LoVo (cell line): ENCODE data around the gene ELOA.
"Not testable (repeated sequence)": the region's sequence is repeated elsewhere in the genome, so short reads cannot be mapped to it uniquely, and the experiment has no call there.

Source experiments
- DNase-seq: peaks from one replicate; pipeline ENCODE4 v3.0.0-alpha.2; 2016; ENCODE audit warnings: low spot score

ELOA gene

DNA sequence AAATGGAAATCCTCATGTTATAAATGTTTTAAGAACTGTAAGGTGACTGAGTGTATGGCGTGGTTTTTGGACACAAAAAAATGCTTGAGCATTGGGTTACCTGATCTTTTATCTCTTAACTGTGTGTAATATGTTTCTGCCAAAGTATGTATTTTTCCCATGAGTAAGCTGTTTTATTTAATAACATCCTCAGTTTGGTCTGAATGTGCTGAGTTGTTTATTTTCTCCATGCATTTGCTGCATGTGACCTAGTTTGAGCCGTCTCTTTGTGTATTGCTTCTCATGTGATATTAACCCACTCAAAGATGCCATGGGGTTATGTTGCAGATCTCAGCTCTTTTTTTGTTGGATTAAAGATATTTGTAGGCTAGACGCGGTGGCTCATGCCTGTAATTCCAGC, 41.6 kb downstream of the ELOA start:
- no peak for DNase-seq

DNA sequence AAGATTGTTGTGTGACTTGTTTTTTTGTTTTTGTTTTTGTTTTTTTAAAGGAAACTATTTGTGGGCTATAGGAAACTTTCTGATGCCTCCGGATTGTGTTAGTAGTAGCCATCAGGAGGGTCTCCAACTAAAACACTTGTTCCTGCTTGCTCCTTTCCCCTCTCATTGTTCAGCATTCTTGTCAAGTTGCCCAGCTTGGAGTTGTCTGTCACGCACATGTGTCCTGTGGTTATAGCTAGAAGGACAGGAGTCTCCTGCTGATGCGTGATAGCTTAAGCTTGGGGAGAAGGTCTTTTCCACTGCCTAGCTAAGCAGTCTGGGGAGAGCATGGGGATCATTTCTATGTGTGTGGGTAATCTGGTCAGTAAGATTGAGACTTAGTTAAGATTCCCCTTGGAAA, 44.4 kb downstream of the ELOA start:
- DNase-seq, result no peak

DNA sequence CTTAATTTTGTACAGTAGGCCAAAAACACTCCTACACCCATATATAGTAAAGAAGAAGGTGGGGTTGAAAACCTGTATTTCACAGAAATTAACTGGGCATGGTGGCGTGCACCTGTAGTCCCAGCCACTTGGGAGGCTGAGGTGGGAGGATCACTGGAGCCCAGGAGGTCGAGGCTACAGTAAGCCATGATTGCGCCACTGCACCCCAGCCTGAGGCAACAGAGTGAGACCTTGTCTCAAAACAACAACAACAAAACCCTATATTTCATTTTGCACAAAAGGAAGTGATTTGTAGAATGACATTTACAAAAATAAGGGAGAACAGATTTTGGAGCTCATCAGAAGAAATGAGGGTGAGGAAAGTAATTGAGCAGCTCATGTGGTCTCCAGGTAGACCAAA, 45.4 kb downstream of the ELOA start:
- DNase-seq, result no peak

DNA sequence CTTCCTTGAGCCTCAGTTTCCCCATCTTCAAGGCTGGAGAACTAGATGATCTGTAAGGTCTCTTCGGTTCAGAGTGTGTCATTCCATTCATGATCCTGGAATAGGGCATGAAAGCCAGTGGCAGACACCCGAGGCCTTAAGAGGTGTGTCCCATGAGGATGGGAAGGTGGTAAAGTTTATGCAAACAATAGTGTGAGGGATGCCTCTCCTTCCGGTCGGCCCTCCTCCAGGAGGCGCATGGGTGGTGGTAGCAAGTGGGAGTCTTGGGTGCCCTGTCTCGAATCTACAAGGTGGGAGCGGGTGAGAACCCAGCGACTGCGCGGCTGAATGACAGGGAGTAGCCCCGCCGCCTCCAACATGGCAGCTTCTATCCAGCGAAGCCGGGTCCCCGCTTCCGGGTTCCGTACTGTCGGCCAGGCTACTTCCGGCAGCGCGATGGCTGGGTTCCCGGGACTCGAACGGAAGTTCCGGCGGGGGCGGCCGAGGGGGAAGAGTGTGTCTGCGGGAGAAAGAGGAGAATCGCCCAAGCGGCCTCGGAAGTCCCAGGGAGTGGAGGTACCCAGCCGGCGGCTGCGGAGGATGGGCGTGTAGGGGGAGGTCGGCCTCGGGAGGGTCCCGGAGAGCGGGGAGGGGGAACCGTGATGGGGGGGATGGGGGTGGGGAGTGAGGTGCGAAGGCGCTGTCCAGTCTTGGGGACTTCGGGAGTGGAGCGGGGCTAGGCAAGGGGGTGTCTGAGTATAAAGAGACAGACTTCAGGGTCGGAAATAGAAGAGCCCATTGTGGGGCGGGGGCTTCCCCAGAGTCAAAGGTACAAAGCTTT, 47.6 kb downstream of the ELOA start, which contains the start of gene LYPLA2:
Gene LYPLA2, plus strand, starts transcription at position 450 of the 820 bp plus-strand sequence. CDS start 1,538 bp downstream, outside the sequence.
- DNase-seq, result peak; percentile 91

DNA sequence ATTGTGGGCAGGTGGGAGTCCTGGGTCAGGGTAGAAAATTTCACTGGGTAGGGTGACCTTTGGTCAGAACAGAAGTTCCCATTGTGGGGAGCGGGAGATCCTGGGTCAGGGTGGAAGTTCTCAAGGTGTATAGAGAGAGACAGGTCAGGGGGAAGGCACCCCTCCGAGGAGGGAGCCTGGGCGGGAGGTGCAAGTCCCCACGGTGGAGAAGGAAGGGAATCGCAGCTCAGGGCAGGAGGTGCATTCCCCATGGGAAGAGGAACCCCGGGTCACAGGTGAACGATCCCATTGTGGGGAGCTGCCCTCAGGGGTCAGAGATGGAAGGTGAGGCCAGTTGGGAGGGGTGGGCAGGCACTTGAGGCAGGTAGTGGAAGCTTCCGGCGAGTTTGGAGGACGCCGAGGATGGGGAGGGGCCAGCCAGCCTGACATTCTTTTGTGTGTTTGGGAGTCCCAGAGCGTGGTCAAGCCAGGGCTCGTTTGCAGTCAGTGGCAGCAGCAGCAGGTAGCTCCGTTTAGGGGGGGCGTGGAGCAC, 48.3 kb downstream of the ELOA start:
- peak; percentile 53 for DNase-seq

DNA sequence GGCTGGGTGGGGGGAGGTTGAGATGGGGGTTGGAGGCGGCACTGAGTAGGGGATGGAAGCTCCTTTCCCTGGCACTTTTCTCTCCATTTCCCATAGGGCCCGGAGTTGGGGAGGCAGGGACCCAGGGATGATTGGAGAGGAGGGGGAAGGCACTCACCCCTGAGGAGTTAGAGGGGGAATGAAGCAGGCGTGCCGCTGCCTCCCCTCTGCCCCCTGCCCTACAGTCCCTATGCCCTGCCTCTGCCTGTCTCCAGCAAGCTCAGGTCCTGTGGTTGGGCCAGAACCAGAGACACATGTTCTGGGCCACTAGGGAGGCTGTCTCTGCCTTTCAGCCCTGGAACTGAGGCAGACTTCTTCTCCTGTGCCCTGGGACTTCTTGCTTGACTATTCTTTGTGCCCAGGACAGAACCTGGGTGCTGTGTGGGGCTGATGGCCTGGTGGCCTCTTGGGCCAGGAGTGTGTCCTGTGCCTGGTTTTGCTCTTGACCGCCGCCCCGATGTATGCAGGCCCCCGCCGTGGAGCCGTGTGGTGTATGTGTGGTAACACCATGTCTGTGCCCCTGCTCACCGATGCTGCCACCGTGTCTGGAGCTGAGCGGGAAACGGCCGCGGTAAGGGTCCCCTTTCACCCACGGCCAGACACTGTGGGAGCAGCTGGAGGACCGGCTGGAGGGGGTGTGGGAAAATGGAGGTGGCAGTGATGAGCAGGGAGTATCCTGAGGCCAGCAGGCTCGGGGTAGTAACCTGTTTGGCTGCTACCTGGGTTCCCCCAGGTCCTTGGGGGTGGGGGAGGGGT, 49.1 kb downstream of the ELOA start:
- no peak for DNase-seq

DNA sequence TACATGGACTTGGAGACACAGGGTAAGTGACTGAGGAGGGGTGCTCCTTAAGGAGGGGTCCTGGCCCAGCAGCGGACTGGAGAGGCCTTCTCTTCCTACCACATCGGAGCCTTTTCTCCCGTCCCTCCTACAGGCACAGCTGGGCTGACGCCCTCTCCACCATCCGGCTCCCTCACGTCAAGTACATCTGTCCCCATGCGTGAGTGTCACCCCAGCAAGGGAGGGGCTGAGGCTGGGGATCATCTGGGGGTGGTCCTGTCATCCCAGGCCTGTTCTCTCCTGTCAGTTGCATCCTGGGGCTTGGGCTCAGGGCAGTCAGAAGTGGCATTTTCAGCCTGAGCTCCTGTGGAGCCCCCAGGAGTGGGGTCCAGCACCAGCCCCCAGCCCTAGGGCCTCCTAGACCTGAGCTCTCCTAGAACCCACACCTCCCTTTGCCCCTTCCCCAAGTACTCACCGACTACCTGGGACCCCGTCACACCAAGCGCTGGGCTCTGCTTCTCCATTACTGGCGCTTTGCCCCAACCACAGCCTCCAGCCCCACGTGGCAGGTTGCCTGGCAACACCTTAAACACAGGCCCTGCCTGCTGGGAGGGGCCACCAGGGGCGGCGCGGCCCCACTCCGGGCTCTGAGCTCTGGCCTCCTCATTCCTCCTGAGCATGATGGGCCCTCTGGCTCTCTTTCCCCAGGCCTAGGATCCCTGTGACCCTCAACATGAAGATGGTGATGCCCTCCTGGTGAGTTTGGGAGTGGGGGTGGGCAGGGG, 49.9 kb downstream of the ELOA start:
- DNase-seq, result no peak

DNA sequence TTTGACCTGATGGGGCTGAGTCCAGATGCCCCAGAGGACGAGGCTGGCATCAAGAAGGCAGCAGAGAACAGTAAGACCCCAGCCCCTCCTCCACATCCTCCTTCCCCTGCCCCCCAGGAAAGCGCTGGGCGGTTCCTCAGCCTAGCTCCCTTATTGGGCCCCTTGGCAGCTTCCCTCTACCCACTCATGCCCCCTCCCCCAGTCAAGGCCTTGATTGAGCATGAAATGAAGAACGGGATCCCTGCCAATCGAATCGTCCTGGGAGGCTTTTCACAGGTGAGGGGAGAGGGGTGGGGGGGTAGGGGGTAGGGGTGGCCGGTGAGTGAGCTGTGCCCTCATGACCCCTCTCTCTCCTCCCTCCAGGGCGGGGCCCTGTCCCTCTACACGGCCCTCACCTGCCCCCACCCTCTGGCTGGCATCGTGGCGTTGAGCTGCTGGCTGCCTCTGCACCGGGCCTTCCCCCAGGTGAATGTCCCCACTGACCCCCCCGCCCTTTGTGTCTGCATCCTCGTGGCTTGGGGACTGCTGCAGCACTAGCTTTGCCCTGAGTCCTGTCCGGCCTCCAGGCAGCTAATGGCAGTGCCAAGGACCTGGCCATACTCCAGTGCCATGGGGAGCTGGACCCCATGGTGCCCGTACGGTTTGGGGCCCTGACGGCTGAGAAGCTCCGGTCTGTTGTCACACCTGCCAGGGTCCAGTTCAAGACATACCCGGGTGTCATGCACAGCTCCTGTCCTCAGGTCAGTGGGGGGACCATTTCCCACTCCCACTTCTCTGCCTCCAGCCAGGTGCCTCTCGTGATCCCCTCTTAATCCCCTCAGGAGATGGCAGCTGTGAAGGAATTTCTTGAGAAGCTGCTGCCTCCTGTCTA, 50.8 kb downstream of the ELOA start:
- no peak for DNase-seq

DNA sequence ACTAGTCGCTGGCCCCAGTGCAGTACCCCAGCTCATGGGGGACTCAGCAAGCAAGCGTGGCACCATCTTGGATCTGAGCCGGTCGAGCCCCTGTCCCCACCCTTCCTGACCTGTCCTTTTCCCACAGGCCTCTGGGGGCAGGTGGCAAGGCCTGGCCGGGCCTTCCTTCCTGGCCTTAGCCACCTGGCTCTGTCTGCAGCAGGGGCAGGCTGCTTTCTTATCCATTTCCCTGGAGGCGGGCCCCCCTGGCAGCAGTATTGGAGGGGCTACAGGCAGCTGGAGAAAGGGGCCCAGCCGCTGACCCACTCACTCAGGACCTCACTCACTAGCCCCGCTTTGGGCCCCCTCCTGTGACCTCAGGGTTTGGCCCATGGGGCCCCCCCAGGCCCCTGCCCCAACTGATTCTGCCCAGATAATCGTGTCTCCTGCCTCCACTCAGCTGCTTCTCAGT, 51.5 kb downstream of the ELOA start:
- DNase-seq, result not testable (repeated sequence)

DNA sequence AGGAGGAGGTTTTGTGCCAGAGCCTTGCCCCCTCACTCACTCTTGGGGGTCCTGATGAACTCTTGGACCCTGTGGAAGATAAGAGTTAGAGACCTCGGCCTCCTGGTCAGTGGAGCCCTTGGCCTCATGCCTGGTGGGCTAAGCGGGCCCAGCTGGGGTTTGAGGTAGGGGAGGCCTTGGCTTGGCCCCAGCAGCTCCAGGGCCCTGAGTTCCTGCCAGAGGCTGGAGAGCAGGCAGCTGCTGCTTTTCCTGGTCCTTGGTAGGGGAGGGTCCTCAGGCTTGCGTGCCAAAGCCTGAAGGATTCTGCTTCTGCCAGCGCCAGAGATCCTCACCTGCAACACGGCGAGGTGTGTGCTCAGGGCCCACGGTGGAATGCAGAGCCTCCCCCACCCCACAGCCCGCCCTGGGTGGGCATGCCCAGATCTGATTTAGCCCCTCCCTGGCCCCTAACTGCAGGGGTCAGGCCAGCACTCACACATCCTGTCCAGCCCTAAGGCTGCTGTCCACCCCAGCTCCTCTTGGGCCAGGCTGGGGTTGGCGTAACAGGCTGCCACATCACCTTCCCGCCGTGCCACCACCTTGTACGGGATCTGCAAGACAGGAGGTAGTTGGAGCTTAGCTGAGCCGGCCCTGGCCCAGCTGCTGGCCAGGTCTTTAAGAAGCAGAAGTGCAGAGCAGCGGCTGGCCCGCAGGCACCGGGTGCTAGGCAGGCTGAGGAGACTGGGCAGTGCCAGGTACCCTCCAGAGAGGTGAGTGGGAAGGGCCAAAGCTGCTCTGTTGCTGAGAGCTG, 52.6 kb downstream of the ELOA start:
- no peak for DNase-seq

DNA sequence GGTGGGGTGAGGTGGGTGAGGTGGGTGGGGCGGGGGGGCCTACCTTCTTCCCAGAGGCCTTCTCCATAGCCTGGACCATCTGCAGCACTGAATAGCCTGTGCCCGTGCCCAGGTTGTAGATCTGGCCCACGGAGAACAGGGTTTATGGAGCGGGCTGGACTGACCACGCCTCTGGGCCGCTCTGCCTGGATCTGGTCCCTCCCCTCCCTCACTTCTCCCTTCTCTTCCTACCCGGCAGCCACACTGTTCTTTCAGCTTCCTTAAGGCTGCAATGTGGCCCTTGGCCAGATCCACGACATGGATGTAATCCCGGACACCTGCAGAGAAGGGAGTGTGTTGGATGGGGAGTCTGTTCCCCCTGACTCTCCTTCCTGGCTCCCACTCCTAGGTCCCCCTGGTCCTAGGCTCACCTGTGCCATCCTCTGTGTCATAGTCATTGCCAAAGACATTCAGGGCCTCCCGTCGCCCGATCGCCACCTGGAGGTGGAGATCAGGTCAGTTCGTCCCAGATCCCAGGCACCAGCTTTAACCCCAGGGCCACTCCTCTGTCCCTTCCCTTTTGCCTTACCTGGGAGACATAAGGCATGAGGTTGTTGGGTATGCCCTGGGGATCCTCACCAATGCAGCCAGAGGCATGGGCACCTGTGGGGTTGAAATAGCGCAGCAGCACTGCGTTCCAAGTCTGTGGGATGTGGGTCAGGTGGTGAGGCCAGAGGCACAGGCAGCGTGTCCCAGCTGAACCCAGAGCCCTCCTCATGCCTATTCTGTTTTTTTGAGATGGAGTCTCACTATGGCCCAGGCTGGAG, 53.4 kb downstream of the ELOA start:
- DNase-seq, result no peak

DNA sequence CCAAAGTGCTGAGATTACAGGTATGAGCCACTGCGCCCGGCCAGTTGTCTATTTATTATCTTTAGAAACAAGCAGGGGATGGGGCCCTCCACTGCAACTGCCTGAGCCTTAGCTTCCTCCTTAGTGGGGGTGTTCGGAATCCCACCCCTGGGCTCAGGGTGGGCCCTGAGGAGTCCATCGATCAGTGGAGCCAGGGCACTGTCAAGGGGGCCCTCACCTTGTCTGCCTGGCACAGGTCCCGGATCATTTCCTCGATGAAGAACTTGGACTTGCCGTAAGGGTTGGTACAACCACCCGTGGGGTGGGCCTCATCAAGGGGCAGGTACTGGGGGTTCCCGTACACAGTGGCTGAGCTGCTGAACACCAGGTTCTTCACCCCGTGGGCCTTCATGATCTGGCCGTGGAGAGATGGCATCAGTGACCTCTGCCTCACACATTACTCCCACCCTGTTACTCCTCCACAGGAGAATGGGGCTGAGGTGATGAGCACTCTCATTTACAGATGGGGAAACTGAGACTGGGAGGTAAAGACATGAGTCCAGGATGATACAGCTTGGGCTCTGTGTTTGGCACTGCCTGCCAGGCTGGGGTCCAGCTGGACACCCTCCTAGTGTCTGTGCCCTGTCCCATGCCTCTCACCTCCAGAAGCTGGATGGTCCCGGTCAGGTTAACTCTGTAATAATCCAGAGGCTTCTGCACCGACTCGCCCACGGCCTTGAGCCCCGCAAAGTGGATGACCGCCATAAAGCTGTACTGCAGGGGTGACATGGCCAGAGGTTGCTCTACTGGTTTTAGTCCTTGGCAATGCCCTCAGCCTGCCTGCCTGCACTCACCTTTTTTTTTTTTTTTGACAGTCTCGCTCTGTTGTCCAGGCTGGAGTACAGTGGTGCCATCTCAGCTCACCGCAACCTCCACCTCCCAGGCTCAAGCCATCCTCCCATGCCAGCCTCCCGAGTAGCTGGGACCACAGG, 54.5 kb downstream of the ELOA start:
- no peak for DNase-seq

DNA sequence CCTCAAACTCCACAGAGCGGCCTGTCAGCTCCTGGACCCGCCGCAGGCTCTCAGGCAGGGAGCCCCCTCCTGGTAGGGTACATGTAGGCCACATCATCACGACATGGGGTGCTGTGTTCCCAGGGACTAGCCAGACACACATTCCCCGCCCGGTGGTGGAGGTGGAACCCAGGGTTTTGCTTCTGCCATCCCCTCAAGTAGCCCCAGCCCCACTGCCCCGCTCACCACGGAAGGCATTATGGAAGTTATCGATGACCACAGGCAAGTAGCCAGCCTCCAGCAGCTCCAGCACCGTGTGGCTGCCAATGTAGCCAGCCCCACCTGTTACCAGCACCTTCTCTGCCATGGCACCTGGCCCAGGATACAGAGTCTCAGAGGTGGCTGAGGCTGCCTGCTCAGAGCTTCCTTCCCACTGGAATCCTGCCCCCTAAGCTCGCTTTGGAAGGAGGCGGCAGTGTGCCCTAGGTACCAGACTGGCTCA, 55.4 kb downstream of the ELOA start:
- no peak for DNase-seq

DNA sequence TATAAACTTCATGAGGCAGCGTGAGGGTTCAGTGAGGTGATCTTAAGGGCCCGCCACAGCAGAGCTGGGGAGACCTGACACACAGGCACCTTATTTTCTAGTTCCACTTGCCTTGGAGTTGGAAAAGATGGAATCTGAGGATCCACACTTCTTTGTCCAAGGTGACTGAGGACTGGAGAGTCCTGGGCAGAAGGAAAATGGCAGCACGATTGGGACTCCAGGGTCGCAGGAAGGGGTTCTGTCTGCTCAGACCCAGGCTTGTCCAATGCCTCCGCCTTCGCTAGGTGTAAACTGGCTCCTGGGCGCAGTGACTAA, 55.9 kb downstream of the ELOA start:
- no peak for DNase-seq

DNA sequence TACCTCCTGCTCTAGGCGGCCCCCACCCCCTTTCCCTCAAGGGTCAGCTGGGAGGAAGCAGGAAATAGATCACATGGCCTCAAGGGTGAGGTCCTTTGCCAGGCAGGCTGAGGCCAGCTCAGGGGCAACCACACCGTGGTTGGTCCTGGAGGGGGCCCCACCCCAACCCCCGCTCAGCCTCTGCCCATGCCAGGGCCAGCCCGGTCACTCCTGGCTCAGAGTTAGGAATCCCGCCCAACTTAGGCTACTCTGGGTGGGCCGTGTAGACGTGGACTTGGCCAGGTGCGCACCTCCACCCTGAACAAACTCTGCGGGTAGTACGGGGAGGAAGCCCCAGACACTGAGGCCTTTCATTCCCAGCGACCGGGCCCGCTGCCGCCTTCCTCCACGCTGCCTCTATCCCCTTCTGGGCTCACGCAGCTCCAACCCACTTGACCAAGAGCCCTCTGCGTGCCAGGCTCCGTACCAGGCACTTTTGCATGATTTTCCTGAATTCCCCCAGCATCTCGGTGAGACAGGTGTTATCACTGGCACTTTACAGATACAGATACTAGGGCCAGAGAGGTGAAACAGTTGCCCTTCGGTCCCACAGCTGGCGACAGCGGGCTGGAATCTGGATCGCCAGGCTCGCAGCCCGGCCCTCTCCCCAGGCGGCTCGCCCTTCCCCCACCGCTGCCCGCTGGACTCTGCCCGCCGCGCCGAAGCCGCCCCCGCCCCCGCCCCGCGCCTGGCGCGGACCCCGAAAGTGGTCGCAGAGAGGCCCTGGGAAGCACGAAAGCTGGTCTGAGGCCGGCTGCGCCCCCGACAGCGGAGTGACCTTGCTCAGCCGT, 56.5 kb downstream of the ELOA start:
- peak; percentile 89 for DNase-seq

DNA sequence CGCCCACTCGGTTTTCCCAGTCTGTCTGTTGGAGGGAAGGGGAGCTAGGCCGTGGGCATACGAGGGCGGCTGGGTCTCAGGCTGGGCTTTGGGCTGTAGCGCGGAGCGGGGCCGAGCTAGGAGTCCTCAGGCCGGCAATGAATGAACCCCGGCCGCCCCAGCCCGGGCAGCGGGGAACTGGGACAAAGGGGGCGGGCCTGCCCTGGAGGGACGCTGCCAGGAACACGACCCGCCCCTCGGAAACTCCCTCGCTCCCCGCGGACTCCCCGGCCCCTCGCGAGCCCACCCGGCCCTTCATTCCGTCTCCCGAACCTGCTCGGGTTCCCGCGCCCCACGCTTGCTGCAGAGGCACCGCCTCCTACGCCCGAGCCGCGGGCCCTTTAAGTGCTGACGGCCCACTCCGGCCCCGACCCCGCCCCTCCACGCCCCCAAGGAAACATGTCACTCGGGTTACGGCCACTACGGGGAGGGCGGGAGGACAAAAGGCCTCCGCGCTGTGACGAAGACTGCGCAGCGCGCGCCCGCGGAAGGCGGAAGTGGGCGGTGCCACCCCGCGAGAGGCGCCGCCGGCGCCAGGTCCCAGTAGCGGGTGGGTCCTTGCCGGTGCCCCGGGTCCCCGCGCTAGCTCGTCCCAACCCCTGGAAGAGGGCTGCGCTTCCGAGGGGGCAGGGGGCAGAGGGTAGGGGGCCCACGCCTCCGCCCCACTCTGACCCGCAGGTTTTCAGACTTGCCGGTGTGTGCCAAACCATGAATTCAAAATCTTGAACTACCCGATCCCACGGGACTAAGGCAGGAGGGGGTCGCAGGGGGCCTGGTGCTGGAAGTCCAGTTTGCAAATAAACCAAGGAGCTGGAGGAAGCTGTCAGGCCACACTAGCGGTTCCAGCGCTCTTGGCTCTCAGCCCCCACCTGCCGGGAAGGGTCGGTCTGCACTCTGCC, 57.4 kb downstream of the ELOA start, which contains the start of gene GALE:
Gene GALE, minus strand, starts transcription at position 355 of the 938 bp plus-strand sequence. CDS start 1,747 bp downstream, outside the sequence.
- DNase-seq, result peak; percentile 95
